ENCODE measurements around the gene VAMP2.
"Not testable (repeated sequence)": the region's sequence is repeated elsewhere in the genome, so short reads cannot be mapped to it uniquely, and the experiment has no call there.

VAMP2 gene

DNA sequence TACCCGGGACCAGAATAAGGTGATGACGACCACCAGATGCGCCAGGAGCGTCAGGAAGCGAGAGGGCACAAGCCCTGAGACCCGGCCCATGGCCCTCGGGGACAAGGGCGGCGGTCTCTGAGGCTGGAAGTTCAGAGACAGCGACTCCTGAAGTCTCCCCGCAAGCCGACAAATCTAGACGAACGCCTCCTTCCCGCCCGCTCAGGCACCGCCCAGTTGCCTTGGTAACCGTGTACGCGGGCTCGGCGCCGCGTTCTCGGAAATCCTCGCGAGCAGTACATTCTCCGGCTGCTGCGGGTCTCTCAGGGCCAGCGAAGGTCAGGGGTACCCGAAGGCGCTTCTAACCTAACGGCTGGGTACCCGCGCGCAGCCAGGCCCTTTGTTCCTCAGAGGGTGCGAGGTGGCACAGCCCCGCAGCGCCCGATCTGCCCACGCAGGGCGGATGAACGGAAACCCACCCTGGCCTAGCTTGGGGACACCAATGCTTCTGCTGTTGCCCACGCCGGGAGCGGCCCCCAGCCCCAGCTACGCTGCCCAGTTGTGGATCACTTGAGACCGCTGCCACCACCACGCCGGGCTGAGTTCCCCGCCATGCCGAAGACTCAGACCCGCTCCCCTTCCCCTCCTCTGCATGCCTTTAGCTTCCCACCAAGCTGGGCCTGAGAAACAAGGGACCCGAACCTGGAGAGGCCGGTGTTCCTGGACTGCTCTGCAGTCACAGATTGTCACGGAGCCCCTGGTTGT, 13.6 kb upstream of the VAMP2 start, which contains the start of gene TMEM107:
TMEM107 (minus strand) TSS at position 184 of the 744 bp plus-strand sequence; CDS start at position 90, 94 bp downstream.
- in situ Hi-C loops (cut with MboI; ENCODE audit: low sequenced_read_pairs) = no loop called here

DNA sequence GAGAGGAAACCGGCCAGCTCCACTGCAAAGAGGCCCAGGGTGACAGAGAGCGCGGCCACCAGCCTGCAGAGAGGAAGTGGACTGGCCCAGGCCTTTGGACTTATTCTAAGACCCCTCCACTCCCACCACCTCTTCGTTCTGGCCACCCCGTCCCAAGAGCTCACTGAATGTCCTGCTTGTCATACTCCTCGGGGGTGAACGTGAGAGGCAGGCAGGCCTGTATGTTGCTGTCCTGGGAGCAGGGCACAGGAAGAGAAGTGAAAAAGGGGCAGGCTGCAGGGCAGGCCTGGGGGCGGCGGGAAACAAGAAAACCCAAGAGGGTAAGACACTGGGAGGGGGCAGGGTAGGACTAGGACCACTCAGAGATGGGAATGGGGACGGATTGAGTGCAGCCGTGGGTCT, 13.0 kb upstream of the VAMP2 start:
- in situ Hi-C loops (cut with MboI; ENCODE audit: low sequenced_read_pairs) = no loop called here

DNA sequence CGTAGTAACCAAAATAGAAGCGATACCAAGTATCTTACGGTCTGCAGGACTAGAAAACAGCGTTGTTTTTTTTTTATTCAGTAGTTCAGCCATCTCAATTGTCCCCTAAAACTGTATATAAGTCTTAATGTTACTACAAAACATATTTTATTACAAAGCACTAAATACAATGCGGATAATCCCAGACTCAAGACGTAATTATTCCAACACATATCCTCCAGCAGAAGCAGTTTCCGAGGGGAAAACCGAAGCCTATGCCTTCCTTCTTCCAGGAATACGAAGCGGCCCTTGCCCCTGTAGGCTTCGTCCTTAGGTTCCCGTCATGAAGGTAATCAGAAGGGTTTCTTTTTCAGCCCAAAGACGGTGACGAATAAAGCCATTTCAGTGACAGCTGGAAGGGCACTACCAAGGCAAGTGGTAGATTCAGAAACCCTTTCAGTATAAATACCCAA, 11.1 kb upstream of the VAMP2 start:
- in situ Hi-C loops (cut with MboI; ENCODE audit: low sequenced_read_pairs) = no loop called here

DNA sequence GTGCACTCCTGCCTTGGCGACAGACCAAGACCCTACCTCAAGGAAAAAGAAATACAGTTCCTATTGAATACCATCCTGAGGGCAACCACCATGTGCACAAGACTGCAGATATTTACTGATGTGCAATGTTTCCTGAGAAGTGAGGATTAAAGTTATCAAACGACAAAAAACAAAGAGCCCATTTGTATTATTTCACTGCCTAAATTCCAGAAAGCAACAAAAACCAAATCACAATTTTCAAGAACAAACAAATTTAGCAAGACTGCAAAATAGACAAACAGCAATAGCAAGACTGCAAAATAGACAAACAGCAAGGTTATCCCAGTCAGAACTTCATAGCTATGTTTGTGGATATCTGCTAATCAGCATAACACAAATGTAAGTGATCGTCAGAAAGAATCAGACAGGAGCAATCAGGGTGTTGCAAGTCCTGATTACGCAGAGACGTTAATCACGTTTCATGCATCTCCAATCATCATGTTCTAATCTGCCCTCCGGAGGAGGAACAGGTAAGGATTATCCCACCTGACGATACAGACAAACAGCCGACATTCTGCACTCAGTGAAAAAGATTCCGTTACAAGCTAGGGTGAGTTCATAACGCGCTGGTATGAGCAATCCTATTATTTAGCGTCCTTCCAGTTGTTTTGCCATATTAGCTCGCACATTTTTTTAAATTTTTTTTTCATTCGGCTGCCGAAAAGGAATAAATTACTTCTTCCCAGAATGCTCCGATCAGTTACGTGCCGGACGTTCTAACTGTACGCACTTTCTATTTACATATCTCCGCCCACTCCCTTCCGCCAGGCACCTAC, 10.5 kb upstream of the VAMP2 start:
- in situ Hi-C loops (cut with MboI; ENCODE audit: low sequenced_read_pairs) = no loop called here

DNA sequence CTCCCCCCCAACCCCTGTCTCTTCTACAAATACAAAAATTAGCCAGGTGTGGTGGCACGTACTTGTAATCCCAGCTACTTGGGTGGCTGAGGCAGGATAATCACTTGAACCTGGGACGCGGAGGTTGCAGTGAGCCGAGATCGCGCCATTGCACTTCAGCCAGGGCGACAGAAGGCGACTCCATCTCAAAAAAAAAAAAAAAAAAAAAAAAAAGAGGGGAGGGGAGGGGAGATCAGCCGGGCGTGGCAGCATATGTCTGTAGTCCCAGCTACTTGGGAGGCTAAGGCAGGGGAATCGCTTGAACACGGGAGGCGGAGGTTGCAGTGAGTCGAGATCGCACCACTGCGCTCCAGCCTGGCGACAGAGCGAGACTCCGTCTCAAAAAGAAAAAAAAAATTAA, 7.4 kb upstream of the VAMP2 start:
- in situ Hi-C loops (cut with MboI; ENCODE audit: low sequenced_read_pairs) = not testable (repeated sequence)

DNA sequence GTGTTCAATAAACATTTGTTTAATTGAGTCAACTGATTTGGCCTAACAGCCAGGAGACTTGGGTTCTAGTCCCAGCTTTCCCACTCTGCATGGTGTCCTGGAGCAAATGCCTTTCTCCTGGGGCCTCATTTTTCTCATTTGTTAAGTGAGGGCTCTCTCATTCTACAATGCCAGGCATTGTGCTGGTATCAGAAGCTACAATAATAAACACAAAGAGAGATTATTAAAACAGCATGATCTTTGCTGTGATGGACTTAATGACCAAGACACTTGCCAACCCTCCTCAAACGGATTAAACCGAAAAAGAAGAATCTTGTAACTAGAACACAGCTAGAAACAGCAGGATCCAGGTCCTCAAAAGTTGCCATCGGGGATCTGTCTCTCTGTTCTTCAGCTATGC, 4.8 kb upstream of the VAMP2 start:
- in situ Hi-C loops (cut with MboI; ENCODE audit: low sequenced_read_pairs) = no loop called here

DNA sequence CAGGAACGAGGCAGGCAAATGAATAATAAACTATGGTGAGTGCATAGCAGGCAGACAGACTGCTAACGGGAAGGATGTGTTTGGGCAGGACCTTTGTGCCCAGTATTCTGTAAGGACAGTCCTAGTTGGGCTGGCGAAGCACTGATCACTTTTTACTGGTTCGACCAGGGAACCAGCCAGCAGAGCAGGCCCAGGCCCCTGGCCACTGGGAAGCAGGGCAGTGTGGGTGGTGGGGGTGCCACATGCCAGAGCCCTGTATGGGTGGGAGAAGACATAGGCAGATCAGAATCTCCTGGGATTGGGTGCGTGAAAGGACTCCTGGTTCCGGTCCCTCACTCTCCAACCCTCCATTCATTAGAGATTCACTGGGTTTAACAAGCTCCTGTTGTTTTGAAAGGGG, 4.0 kb upstream of the VAMP2 start:
- in situ Hi-C loops (cut with MboI; ENCODE audit: low sequenced_read_pairs) = no loop called here

DNA sequence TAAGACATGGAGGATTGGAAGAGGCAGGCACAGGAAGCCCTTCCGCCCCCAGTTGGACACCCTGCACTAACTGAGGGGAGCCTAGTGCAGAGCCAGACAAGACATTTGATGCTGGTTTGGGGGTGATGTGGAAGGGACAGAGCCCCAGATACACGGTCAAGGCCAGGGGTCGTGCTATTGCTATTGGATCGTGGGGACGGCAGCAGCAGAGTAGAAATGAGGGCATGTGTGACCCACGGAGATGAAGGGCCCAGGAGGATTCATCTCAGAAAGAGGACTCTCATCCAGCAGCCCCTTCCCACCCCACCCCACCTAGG, 2.0 kb upstream of the VAMP2 start:
- in situ Hi-C loops (cut with MboI; ENCODE audit: low sequenced_read_pairs) = no loop called here

DNA sequence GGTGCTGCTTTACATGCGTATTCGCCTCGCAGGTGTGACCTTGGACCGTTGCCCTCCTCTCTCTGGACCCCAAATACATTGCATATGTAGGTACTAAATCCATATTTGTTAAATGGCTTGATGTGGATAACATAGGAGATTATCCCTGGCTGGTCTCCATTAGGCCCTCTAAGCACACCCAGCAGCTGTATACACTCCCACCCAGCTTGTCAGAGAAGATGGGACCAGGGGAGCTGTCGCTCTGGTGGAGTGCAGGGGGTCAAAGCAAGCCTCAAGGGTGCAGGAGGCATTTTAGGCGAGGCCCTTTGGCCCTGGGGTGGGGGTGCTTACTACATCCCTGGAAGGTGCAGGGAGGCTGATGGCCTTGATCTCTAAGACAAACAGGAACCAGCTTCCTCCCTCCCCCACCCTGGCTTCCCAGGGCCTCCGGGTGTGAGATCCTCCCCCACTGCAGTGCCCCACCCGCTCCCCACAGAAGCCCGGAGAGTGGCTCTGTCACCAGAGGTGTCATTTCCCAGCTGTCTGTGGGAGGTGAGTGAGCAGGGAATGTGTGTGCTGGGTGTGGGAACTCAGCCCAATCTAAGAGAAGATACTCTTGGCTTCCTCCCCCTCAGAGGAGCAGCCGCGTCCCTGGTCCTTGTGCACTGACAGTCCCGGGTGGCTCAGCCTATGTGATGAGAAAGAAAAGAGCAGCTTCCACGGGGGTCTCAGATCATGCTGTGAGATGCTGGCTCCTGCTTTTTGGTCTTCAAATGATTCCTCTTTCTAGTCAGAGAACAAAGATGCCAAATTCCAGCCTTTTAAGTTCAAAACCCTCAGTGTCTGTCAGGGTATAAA, 1.4 kb upstream of the VAMP2 start:
- in situ Hi-C loops (cut with MboI; ENCODE audit: low sequenced_read_pairs) = no loop called here

DNA sequence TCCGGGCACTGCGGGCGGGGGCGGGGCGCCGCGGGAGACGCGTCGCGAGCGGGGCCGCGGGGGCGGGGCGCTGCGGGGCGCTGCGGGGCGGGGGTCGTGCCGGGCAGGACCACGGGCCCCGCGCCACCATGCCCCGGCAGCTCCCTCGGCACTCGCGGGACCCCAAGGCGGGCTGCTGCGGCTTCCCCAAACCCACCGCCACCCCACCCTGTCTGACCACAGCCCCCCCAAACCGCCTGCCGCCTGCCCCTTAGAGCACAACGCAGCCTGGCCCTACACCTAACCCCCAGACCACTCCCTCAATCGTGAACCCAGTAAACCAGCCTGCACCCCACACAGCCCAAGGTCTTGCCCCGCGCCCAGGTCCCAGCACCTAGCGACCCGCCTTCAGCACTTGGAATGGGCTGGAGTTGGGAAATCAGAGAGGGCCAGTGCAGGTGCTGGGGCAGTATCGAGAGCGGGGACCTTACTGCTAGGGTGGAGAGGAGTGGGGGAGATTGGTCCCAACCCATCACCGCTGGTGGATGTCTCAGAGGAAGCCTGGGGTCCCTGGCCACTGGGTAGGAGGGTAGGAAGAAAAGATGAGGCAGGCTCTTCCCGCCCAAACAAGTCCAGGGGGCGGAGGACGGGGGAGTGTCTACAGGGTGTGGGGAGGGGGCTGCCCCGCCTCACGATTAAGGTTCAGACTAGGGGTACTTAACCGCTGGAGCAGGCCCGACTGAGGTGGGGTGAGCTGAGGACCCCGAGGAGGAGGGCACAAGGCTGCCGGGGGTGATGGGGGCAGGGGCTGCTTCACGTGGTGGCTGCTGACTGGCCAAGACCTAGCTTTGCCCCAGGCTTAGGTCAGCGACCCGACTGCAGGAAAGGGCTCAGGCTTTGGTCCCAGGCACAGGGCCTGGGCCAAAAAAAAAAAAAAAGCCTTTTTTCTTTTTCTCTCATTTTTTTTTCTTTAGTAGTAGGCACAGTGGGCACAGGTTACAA, 539 bp upstream of the VAMP2 start:
- in situ Hi-C loops (cut with MboI; ENCODE audit: low sequenced_read_pairs) = no loop called here

DNA sequence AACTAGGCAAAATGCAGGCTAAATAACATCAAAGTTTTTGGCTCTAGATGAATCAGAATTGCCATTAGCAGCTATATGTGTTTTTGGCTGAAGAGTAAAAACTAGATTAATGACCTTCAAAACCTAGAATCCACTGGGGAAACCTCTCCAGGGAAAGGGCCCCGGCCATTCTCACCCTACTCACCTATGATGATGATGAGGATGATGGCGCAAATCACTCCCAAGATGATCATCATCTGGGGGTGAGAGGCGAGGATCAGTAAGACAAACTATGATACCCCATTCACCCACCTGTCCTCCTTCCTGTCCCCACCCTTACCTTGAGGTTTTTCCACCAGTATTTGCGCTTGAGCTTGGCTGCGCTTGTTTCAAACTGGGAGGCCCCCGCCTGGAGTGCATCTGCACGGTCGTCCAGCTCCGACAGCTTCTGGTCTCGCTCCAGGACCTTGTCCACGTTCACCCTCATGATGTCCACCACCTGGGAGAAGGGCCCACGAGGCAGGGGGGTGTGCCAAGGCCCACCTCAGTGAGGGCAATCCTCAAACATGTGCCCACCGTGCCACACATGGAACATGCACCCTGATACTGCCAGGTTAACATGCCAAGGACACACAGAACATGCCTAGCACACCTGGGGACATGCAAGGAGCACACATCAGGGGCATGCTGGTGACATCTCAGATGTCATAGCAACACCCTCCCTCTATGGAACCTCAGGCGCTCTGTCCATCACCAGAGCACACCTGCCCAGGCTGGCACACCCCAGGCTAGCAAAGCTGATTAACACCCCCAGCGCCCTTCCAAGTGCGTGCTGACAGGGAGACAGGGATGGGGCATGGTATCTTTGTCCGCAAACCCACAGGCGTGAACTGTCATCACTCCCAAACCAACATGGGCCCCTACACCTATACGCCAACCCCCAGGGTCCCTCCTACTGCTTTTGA, 1.2 kb downstream of the VAMP2 start:
- in situ Hi-C loops (cut with MboI; ENCODE audit: low sequenced_read_pairs) = no loop called here

DNA sequence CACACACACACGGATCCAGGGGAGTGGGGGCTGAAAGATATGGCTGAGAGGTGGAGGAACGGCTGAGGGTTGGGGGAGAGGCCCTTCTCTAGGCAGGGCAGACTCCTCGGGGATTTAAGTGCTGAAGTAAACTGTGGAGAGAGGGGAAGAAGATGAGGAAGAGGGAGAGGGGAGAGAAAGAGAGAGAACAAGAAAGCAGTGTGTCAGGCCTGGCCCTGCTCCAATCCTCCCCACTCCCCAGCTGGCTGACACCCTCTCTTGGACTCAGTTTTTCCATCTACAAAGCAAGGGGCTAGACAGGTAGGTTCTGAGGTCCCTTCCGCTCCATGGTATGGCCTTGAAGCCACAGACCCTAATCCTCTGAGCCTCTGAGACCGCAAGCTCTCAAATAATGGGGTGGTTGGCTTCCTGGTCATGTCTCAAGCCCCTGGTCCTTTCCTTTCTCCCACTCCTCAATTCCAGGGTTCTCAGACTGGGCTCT, 2.0 kb downstream of the VAMP2 start:
- in situ Hi-C loops (cut with MboI; ENCODE audit: low sequenced_read_pairs) = no loop called here

DNA sequence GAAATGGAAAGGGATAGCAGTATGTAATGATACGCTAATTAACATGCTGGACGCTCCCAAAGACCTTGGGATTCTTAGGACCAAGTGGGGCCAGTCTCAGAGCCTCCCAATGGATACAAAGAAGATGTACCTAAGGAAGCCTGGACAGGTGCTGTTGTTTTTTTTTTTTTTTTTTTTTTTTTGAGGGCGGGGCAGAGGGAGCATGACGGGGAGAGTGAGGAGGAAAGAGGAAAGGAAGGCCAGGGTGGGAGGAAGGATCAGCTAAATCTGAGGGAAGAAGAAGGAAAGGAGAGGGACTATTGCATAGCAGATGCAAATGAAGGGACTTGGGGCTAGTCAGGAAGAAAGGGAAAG, 2.5 kb downstream of the VAMP2 start:
- in situ Hi-C loops (cut with MboI; ENCODE audit: low sequenced_read_pairs) = no loop called here

DNA sequence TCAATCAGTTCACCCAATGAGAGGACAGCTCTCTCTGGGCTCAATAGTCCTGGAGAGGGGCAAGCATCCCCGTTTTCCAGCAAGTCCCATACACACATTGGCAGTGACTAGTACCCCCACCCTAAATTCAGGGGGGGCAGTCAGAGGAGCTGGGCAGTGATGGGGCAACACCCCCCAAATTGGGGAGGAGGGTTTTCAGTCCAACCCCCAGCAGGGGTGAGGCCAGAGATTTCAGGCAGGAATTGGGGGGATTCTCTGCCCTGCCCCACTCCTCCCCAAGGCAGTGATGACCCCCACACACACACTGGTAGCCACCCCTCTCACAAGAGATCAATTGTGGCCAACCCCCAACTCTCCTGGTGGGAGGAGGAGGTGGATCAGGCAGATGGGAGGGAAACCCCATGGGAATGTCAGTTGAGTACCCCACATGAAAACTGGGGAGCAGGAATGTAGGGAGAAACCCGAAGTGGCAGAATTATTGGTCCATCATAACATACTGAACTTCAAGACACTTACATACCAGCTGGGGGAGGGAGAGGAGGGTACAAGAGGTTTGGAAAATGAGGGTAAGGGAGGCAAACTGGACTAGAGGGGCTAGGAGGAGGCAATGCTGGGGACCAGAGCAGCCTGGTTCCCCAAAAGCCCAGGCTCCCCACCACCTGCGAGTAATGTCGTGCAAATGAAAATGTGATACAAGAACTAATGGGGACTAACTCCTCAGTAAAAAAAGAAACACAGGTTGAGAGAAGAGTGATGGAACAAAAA, 3.1 kb downstream of the VAMP2 start:
- in situ Hi-C loops (cut with MboI; ENCODE audit: low sequenced_read_pairs) = no loop called here

DNA sequence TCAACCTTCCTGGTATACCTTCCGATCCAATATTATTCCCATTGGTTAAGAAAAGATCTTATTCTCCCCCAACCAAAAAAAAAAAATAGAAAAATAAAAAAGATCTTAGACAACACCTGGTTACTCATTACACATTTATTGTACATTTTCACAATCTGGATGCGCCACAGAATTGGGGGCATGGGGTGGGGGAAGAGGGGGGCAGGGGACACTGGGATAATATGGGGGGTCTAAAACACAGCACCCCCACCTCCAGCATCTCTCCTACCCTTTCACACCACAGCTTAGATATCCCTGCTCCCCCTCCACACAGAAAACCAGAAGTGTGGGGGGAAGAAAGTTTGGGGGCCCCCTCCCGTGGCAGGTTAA, 3.7 kb downstream of the VAMP2 start:
- in situ Hi-C loops (cut with MboI; ENCODE audit: low sequenced_read_pairs) = no loop called here

DNA sequence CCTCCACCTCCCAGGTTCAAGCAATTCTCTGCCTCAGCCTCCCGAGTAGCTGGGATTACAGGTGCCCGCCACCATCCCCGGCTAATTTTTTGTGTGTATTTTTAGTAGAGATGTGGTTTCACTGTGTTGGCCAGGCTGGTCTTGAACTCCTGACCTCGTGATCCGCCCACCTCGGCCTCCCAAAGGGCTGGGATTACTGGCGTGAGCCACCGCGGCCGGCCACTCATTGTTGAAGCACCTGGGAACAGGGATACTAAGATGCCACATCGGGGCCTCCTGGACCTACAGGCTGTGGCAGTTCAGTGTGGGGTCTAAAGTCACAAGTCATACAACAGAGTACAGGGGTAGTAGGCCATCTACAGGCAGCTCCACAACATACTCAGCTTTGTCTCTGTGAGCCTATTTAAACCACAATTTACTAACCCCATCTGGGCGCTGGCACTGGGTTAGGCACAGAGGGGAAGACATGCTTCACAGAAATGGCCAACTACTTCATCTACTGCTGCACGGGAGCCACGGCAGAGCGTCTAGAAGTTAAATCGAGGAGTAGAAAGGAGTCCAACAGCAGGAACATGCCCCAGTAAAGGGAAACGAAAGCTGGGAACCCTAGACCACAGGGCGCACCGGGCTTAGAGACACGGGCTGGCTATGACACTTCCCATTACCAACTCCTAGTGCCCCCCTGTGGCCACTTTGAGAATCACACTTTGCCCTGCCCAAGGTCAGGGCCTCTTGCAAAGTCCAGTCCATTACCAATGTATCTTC, 4.3 kb downstream of the VAMP2 start:
- in situ Hi-C loops (cut with MboI; ENCODE audit: low sequenced_read_pairs) = no loop called here

DNA sequence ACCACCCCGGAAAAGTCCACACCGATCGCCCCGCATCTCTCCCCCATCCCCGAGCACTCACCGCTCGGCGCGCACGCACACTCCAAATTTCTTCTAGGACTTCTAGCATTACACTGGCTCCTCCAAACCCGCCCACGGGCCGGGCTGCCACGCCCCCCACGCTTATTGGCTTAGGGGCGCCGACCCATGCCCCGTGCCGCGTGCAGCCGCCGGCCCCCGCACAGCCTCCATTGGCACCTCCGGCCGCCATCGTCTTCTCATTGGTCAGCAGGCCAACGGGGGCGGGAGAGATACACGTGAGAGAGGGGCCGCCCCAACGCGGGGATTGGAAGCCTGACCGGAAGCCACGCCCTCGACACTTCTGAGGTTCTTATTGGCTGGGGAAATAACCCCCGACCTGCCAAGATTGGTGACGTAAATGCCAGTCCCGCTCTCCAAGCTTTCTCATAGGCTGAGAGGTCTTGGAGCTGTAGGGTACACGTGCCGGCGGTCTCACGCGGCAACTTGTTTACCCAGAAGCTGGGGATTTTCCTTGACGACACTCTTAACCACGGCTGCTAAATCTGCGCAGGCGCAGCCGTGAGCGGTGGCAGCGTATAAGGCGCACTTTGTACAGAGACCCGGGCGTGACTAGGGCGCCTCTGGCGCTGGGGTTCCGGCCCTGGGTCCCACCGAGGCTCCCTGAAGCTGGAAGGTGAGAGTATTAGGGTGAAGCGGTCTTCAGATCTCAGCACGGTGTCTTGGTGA, 6.3 kb downstream of the VAMP2 start:
- in situ Hi-C loops (cut with MboI; ENCODE audit: low sequenced_read_pairs) = no loop called here
